ENCODE measurements around the gene KDM5B. TPM values are rescaled to one million over a fixed set of nuclear protein-coding genes. Genes with fewer than 3 reads are reported as not detected.

The KDM5B gene
- total and polyA plus RNA-seq, 2 experiments from 2014 or later = 175 to 202 TPM

DNA sequence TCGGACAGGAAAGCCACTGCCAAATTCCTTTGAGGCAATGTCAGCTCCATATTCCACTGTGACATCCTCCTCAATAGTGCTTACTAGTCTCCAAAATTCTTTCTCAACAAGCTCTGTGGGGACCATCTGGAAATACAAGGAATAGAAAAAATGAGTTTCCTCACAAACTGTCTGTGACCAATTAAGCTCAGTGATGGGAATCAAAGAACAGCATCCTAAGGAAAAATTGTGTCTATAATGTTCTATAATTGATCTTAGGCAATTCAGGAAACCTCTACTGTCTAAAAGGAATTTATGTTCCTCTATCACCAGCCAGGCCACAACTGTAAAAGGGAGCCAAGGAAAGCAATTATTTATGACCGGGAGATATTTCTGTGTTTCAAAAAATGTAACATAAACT, 51.8 kb downstream of the KDM5B start:
- Mint-ChIP-seq H3K4me3 (no peak overlapping the region), H3K36me3 (ENCODE audit: low read depth) (peaks cover 93% of the 10 kb centered on the region)
- no peak overlapping the region for H3K4me2 ChIP-seq

More for the DNA sequence above, 51.8 kb downstream of the KDM5B start:
- no peaks in the 10 kb centered on the region for H3K9me3 Mint-ChIP-seq
- H3K36me3 ChIP-seq (ENCODE audit: insufficient read depth) = peaks cover 91% of the 10 kb centered on the region
- no peak for TF ChIP-seq JUNB (IDR thresholded peaks at IDR 0.05; ENCODE audit: unreplicated experiment)
- TF ChIP-seq EZH2phosphoT487 (IDR thresholded peaks at IDR 0.05; ENCODE audit: unreplicated experiment) = no peak
- no peak for TF ChIP-seq CREB1 (CRISPR knock-in tag; IDR thresholded peaks at IDR 0.05; ENCODE audit: low read depth)
- TF ChIP-seq ZNF331 (CRISPR knock-in tag; IDR thresholded peaks at IDR 0.05; ENCODE audit: low read depth) = no peak
- TF ChIP-seq POLR2AphosphoS5 (IDR thresholded peaks at IDR 0.05; ENCODE audit: low read depth) = no peak
- TF ChIP-seq STAT1 (IDR thresholded peaks at IDR 0.05; ENCODE audit: unreplicated experiment) = no peak
- TF ChIP-seq NANOG (IDR thresholded peaks at IDR 0.05; ENCODE audit: borderline replicate concordance) = no peak
- TF ChIP-seq REST (IDR thresholded peaks at IDR 0.05; ENCODE audit: unreplicated experiment) = no peak
- TF ChIP-seq ZNF114 (CRISPR knock-in tag; IDR thresholded peaks at IDR 0.05) = no peak
- no peak for TF ChIP-seq ZNF462 (CRISPR knock-in tag; IDR thresholded peaks at IDR 0.05)
- TF ChIP-seq CTCF (conservative IDR thresholded peaks at IDR 0.05; ENCODE audit: low read depth in 2 of 2) = no peak
- TF ChIP-seq EZH2 (IDR thresholded peaks at IDR 0.05; ENCODE audit: low read depth, unreplicated experiment) = no peak
- no peak for TF ChIP-seq ETS1 (IDR thresholded peaks at IDR 0.05)
- H3K79me2 ChIP-seq (replicated peaks; ENCODE audit: insufficient read depth) = 0 out of 2 replicates have a peak, but pooled peaks cover 5% of the 10 kb centered on the region
- H3K27me3 ChIP-seq (ENCODE audit: insufficient read depth) = no peaks in the 10 kb centered on the region
- no peak overlapping the region for H3K27ac ChIP-seq (ENCODE audit: low read depth)
- no peaks in the 10 kb centered on the region for H3K9me2 ChIP-seq (ENCODE audit: insufficient read depth)
- H3K27me3 Mint-ChIP-seq (ENCODE audit: insufficient read depth, low read depth, poor library complexity) = peaks cover 1% of the 10 kb centered on the region
- H3K4me1 ChIP-seq (ENCODE audit: insufficient read depth) = no peaks in the 10 kb centered on the region
- H3K4me1 Mint-ChIP-seq = no peaks in the 10 kb centered on the region
- DNase-seq (ENCODE audit: low spot score) (no peak), ATAC-seq (no peak)
- no peak overlapping the region for H2AFZ ChIP-seq
- H3K4me3 ChIP-seq = no peak overlapping the region
- peaks cover 5% of the 10 kb centered on the region; the same call in 1 of the 2 replicates for H4K20me1 ChIP-seq (replicated peaks; ENCODE audit: insufficient read depth)
- no peak overlapping the region for H3K27ac Mint-ChIP-seq
- H3F3A ChIP-seq (replicated peaks; ENCODE audit: low read depth) = peaks cover 4% of the 10 kb centered on the region; the same call in 1 of the 2 replicates
